Stimulated activated CD4-positive, alpha-beta T cell treated with anti-CD3 and anti-CD28 coated beads, TNF-alpha, amount 100 ng/mL, for 48 hours (primary cell): ENCODE data around the gene RBL1.
A peak's percentile ranks its signal among the peaks of the same experiment; 100 is the strongest.
"Not testable (repeated sequence)": the region's sequence is repeated elsewhere in the genome, so short reads cannot be mapped to it uniquely, and the experiment has no call there.

Experiments used
- DNase-seq, 3 donors: peaks; one replicate each; pipeline ENCODE4 v3.0.0-alpha.2; 2020; ENCODE audit warnings: low read depth in 3 of 3

RBL1 gene

GRCh38 chr20:37075932-37076685 is 19.7 kb downstream of the RBL1 start:
- DNase-seq = no peak

GRCh38 chr20:37072293-37073196 is 23.3 kb downstream of the RBL1 start:
- no peak for DNase-seq

- DNase-seq = peak in 1 of 3 donors; percentile 11
Observed at GRCh38 chr20:37071481-37071911, 24.3 kb downstream of the RBL1 start.

- not testable (repeated sequence) for DNase-seq
Observed at GRCh38 chr20:37069563-37069962, 26.2 kb downstream of the RBL1 start.

GRCh38 chr20:37066168-37066567 is 29.6 kb downstream of the RBL1 start:
- no peak for DNase-seq

GRCh38 chr20:37055276-37055675 is 40.5 kb downstream of the RBL1 start:
- DNase-seq = no peak

- no peak for DNase-seq
Observed at GRCh38 chr20:37053230-37053950, 42.4 kb downstream of the RBL1 start.

GRCh38 chr20:37042986-37043972 is 52.5 kb downstream of the RBL1 start:
- DNase-seq = no peak

- not testable (repeated sequence) for DNase-seq
Observed at GRCh38 chr20:37039366-37039765, 56.4 kb downstream of the RBL1 start.

- no peak for DNase-seq
Observed at GRCh38 chr20:37032077-37032476, 63.7 kb downstream of the RBL1 start.

- no peak for DNase-seq
Observed at GRCh38 chr20:37020636-37021035, 75.2 kb downstream of the RBL1 start.

GRCh38 chr20:37012631-37013030 is 83.2 kb downstream of the RBL1 start:
- not testable (repeated sequence) for DNase-seq

GRCh38 chr20:37011858-37012257 is 83.9 kb downstream of the RBL1 start:
- not testable (repeated sequence) for DNase-seq

GRCh38 chr20:37011147-37011546 is 84.7 kb downstream of the RBL1 start:
- no peak for DNase-seq

- DNase-seq = no peak
Observed at GRCh38 chr20:37007898-37008649, 87.7 kb downstream of the RBL1 start.

- DNase-seq = not testable (repeated sequence)
Observed at GRCh38 chr20:37005062-37005942, 90.5 kb downstream of the RBL1 start.

- not testable (repeated sequence) for DNase-seq
Observed at GRCh38 chr20:37001634-37002033, 94.2 kb downstream of the RBL1 start.

- DNase-seq = not testable (repeated sequence)
Observed at GRCh38 chr20:37000171-37000570, 95.6 kb downstream of the RBL1 start.

GRCh38 chr20:36998652-36999051 is 97.1 kb downstream of the RBL1 start:
- no peak for DNase-seq
